Left lobe of liver (tissue), 2 donors: ENCODE results near the gene AXDND1. TPM values are rescaled to one million over a fixed set of nuclear protein-coding genes. Genes with fewer than 3 reads are reported as not detected.
"Not testable (repeated sequence)": the region's sequence is repeated elsewhere in the genome, so short reads cannot be mapped to it uniquely, and the experiment has no call there.

Experiments used
- ATAC-seq: fragments of 200-7000 bp; cut with Tn5 transposase; one replicate; pipeline ENCODE4 v1.9.1; 2020; ENCODE audit warnings: mild to moderate bottlenecking, moderate library complexity
- DNase-seq: peaks from one replicate; pipeline ENCODE4 v3.0.0-alpha.2; 2020; ENCODE audit warnings: low spot score
- total RNA-seq: library from RNA; stranded (reverse); gene quantifications from one replicate; pipeline ENCODE4 v1.2.1, GENCODE V29; 2021
- donor health status: DM: no; HTN: no; CAD: no; lungs with moderate emphysema.
- donor health status: DM: no; HTN: yes; CAD: no.

AXDND1 gene
- total RNA-seq, 1 donor from 2014 or later = not detected

GRCh38 chr1:179448437-179449149, 82.8 kb downstream of the AXDND1 start:
- ATAC-seq (no peak), DNase-seq (no peak)

- not testable (repeated sequence) for DNase-seq, ATAC-seq
Observed at GRCh38 chr1:179459606-179460206, 93.9 kb downstream of the AXDND1 start.

GRCh38 chr1:179465661-179466060, 99.9 kb downstream of the AXDND1 start:
- ATAC-seq, DNase-seq: not testable (repeated sequence)

- no peak for DNase-seq
- no peak for ATAC-seq
Observed at GRCh38 chr1:179474713-179475112, 108.9 kb downstream of the AXDND1 start.

- ATAC-seq (no peak), DNase-seq (no peak)
Observed at GRCh38 chr1:179476484-179476883, 110.7 kb downstream of the AXDND1 start.

GRCh38 chr1:179478370-179478769, 112.6 kb downstream of the AXDND1 start:
- no peak for ATAC-seq
- DNase-seq = no peak

GRCh38 chr1:179490611-179491010, 124.8 kb downstream of the AXDND1 start:
- ATAC-seq (no peak), DNase-seq (no peak)

GRCh38 chr1:179493323-179493722, 127.6 kb downstream of the AXDND1 start:
- no peak for ATAC-seq
- DNase-seq = no peak

GRCh38 chr1:179506199-179506598, 140.4 kb downstream of the AXDND1 start:
- ATAC-seq = no peak
- no peak for DNase-seq

GRCh38 chr1:179509384-179509783, 143.6 kb downstream of the AXDND1 start:
- ATAC-seq = no peak

GRCh38 chr1:179510038-179510437, 144.3 kb downstream of the AXDND1 start:
- ATAC-seq (no peak), DNase-seq (no peak)

More at GRCh38 chr1:179509384-179509783, 143.6 kb downstream of the AXDND1 start:
- no peak for DNase-seq

- ATAC-seq = no peak
- no peak for DNase-seq
Observed at GRCh38 chr1:179516976-179517705, 151.4 kb downstream of the AXDND1 start.

- not testable (repeated sequence) for ATAC-seq, DNase-seq
Observed at GRCh38 chr1:179518544-179518943, 152.8 kb downstream of the AXDND1 start.

- DNase-seq = no peak
- no peak for ATAC-seq
Observed at GRCh38 chr1:179529482-179530195, 163.9 kb downstream of the AXDND1 start.

GRCh38 chr1:179530352-179530751, 164.6 kb downstream of the AXDND1 start:
- DNase-seq = no peak
- ATAC-seq = no peak

GRCh38 chr1:179541774-179542173, 176.0 kb downstream of the AXDND1 start:
- no peak for DNase-seq

GRCh38 chr1:179545321-179545720, 179.6 kb downstream of the AXDND1 start:
- DNase-seq = no peak

More at GRCh38 chr1:179541774-179542173, 176.0 kb downstream of the AXDND1 start:
- no peak for ATAC-seq

GRCh38 chr1:179547021-179547535, 181.3 kb downstream of the AXDND1 start:
- ATAC-seq = no peak
- no peak for DNase-seq

More at GRCh38 chr1:179545321-179545720, 179.6 kb downstream of the AXDND1 start:
- no peak for ATAC-seq

GRCh38 chr1:179548666-179549367, 183.0 kb downstream of the AXDND1 start:
- DNase-seq = no peak
- ATAC-seq = no peak

- ATAC-seq = no peak
- DNase-seq = no peak
Observed at GRCh38 chr1:179549368-179549700, 183.6 kb downstream of the AXDND1 start.
